Neutrophil (primary cell): ENCODE results near the gene MLLT3.

ENCODE experiments used
- H3K27ac ChIP-seq: fragments of 200-600 bp; sonication (generic); 2 replicates; pipeline ENCODE4 v1.5.1; 2016; ENCODE audit warnings: mild to moderate bottlenecking, moderate library complexity
- H3K27me3 ChIP-seq: fragments of 200-600 bp; sonication (generic); 2 replicates; pipeline ENCODE4 v1.6.0; 2016; ENCODE audit warnings: mild to moderate bottlenecking
- H3K36me3 ChIP-seq: fragments of 200-600 bp; sonication (generic); 2 replicates; pipeline ENCODE4 v1.5.1; 2017
- H3K4me1 ChIP-seq, 2 experiments: fragments of 200-600 bp in 1 of 2; sonication (generic) in 1 of 2; 1 replicate in 1 of 2; 2 replicates in 1 of 2; pipeline versions ENCODE4 v1.5.1 to v1.6.1; 2013 to 2016; ENCODE audit warnings: low read depth in 1 of 2, low read length in 1 of 2, mild to moderate bottlenecking in 1 of 2, moderate library complexity in 1 of 2; ENCODE audit not compliant: control insufficient read depth in 1 of 2, insufficient read depth in 1 of 2
- H3K4me3 ChIP-seq, 2 experiments: fragments of 200-600 bp in 1 of 2; sonication (generic) in 1 of 2; 1 replicate in 1 of 2; 2 replicates in 1 of 2; pipeline ENCODE4 v1.5.1; 2013 to 2016; ENCODE audit warnings: low read depth in 1 of 2, low read length in 1 of 2, mild to moderate bottlenecking in 1 of 2, moderate library complexity in 1 of 2
- H3K9me3 ChIP-seq: fragments of 200-600 bp; sonication (generic); 2 replicates; pipeline ENCODE4 v1.5.1; 2016
- CTCF ChIP-seq: fragments of 200-600 bp; sonication (generic); IDR thresholded peaks from 2 replicates; pipeline ENCODE4 v1.5.1; 2016; ENCODE audit warnings: antibody characterized with exemption

MLLT3 gene

DNA sequence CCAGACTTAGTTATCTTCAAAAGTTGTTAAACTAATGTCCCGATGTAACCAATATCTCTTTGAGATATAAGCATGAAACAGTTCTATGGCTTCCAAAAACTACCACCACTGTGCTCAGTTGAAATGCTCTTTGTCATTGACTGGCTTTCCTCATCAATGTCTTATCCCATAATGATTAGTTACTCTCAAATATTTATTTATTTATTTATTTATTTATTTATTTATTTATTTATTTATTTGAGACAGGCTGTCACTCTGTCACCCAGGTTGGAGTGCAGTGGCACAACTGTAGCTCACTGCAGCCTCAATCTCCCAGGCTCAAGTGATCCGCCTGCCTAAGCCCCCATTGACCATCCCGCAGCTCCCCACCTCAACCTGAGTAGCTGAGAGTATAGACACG lies 28.0 kb upstream of the MLLT3 start:
- peaks cover 0 to 3% of the 10 kb centered on the region in 2 experiments for H3K4me1 ChIP-seq
- H3K9me3 ChIP-seq = no peaks in the 10 kb centered on the region
- H3K27ac ChIP-seq = no peak overlapping the region
- no peak overlapping the region for H3K4me3 ChIP-seq
- H3K36me3 ChIP-seq = no peaks in the 10 kb centered on the region
- no peaks in the 10 kb centered on the region for H3K27me3 ChIP-seq
- no peak for TF ChIP-seq CTCF

- Histone ChIP-seq H3K9me3 (no peaks in the 10 kb centered on the region), H3K27ac (no peak overlapping the region), H3K27me3 (no peaks in the 10 kb centered on the region), H3K4me1 (peaks cover 0 to 3% of the 10 kb centered on the region in 2 experiments), H3K36me3 (no peaks in the 10 kb centered on the region), H3K4me3 (no peak overlapping the region)
- TF ChIP-seq CTCF = no peak
Observed at GRCh38 chr9:20649381-20649780, 27.1 kb upstream of the MLLT3 start.

GRCh38 chr9:20646656-20647055 lies 24.4 kb upstream of the MLLT3 start:
- H3K36me3 ChIP-seq = no peaks in the 10 kb centered on the region
- TF ChIP-seq CTCF = no peak

GRCh38 chr9:20643660-20644059 lies 21.4 kb upstream of the MLLT3 start:
- Histone ChIP-seq H3K4me1 (no peaks in the 10 kb centered on the region), H3K9me3 (no peaks in the 10 kb centered on the region), H3K4me3 (no peak overlapping the region), H3K27me3 (no peaks in the 10 kb centered on the region), H3K36me3 (no peaks in the 10 kb centered on the region), H3K27ac (no peak overlapping the region)
- no peak for TF ChIP-seq CTCF

More at GRCh38 chr9:20646656-20647055, 24.4 kb upstream of the MLLT3 start:
- H3K9me3 ChIP-seq = no peaks in the 10 kb centered on the region
- H3K27ac ChIP-seq = no peak overlapping the region
- no peaks in the 10 kb centered on the region for H3K27me3 ChIP-seq
- H3K4me3 ChIP-seq = no peak overlapping the region
- H3K4me1 ChIP-seq = no peaks in the 10 kb centered on the region

DNA sequence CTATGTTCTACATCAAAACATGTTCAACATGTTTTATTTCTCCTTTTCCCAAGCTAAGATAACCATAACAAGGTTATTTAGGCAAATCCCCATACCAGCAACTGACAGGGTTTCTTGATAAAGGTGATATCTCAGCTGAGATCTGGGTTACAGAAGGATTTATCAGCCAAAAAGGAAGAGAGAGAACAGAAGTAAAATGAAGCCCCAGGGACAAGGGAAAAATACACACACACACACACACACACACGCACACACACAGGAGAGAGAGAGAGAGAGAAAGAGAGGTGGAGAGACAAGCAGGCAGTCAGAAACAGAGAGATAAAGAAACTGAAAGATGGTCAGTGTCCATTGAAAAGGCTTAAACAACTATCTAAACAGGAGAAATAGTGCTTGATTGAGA lies 19.7 kb upstream of the MLLT3 start:
- no peaks in the 10 kb centered on the region for H3K4me1 ChIP-seq
- no peak overlapping the region for H3K4me3 ChIP-seq
- no peaks in the 10 kb centered on the region for H3K36me3 ChIP-seq
- no peak overlapping the region for H3K27ac ChIP-seq
- no peaks in the 10 kb centered on the region for H3K27me3 ChIP-seq
- TF ChIP-seq CTCF = no peak
- H3K9me3 ChIP-seq = no peaks in the 10 kb centered on the region
